Gastroesophageal sphincter (tissue), 4 donors: ENCODE data around the gene SGMS1. TPM values are rescaled to one million over a fixed set of nuclear protein-coding genes. Genes with fewer than 3 reads are reported as not detected.

ENCODE experiments used
- ATAC-seq: fragments of 150-250 bp; one replicate; pipeline ENCODE4 v1.9.1; 2016; ENCODE audit warnings: mild to moderate bottlenecking, moderate library complexity
- H3K27ac ChIP-seq, 4 donors: fragments of 200-600 bp; sonication (generic) in 3 of 4; 1 replicate in 3 of 4; 2 replicates in 1 of 4; pipeline ENCODE4 v1.5.1; 2016 to 2019
- H3K27me3 ChIP-seq: fragments of 200-600 bp; sonication (generic); one replicate; pipeline ENCODE4 v1.5.1; 2019
- H3K36me3 ChIP-seq, 2 donors: fragments of 200-600 bp; sonication (generic); one replicate each; pipeline ENCODE4 v1.5.1; 2019; ENCODE audit warnings: control low read depth in 1 of 2
- H3K4me1 ChIP-seq, 3 donors: fragments of 200-600 bp; sonication (generic); 1 replicate in 2 of 3; 2 replicates in 1 of 3; pipeline ENCODE4 v1.5.1; 2016 to 2019; ENCODE audit warnings: control low read depth in 2 of 3
- H3K4me3 ChIP-seq, 2 donors: fragments of 200-600 bp; sonication (generic); one replicate each; pipeline ENCODE4 v1.5.1; 2019; ENCODE audit warnings: mild to moderate bottlenecking in 1 of 2, moderate library complexity in 1 of 2
- H3K9me3 ChIP-seq, 3 donors: fragments of 200-600 bp; sonication (generic); one replicate each; pipeline ENCODE4 v1.5.1; 2017 to 2019; ENCODE audit warnings: control low read depth in 2 of 3
- EP300 ChIP-seq: sonication (generic); formaldehyde crosslinking; IDR thresholded peaks from one replicate; pipeline ENCODE4 v1.6.1; 2017; ENCODE audit warnings: antibody characterized with exemption, mild to moderate bottlenecking
- POLR2A ChIP-seq, 2 donors: fragments of 450-650 bp; IDR thresholded peaks; one replicate each; pipeline ENCODE4 v1.6.1; 2017; ENCODE audit warnings: antibody characterized with exemption in 2 of 2, mild to moderate bottlenecking in 2 of 2, moderate library complexity in 1 of 2
- POLR2AphosphoS5 ChIP-seq: sonication (generic); formaldehyde crosslinking; IDR thresholded peaks from one replicate; pipeline ENCODE4 v1.6.1; 2017; ENCODE audit warnings: antibody characterized with exemption
- WGBS, 2 donors: methylation state at CpG; one replicate each; pipeline ENCODE4 v1.1.5; 2018; ENCODE audit warnings: low coverage in 1 of 2; 5-methylcytosine and 5-hydroxymethylcytosine counted together
- total RNA-seq, 4 donors: library from RNA; depleted of rRNA; stranded (reverse); fragments of >200 nt; gene quantifications; one replicate each; pipeline ENCODE4 v1.1.0, GENCODE V29; 2016
- TF ChIP-seq, protein P1 (sequence below), 4 experiments: fragments of 200-600 bp in 2 of 4; fragments of 450-650 bp in 2 of 4; sonication (generic) in 1 of 4; IDR thresholded peaks; one replicate each; pipeline ENCODE4 v1.5.1; 2017 to 2019; ENCODE audit warnings: antibody characterized with exemption in 4 of 4, mild to moderate bottlenecking in 2 of 4, moderate library complexity in 2 of 4

The SGMS1 gene
- total RNA-seq, 4 donors from 2014 or later = 57.7 to 116 (median 66.1) TPM

DNA sequence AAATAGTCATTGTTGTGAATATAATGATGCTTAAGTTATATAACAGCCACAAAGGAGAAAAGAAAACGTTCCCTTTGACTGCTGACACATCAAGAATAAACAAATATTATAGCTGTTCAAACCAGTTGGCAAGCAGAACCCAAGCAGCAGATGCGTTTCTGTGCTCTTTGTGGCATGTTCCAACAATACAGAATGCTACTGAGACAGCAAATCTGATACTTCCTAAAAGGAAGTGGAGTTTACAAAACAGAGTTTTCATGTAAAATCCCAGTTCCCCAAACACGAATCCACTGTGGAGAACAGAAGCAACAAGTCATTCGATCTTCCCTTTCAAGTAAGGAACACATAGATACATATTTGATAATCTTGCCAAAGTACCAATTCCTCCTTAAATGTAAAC lies 201.5 kb downstream of the SGMS1 start:
- no peak for ATAC-seq
- no peak overlapping the region for H3K4me3 ChIP-seq

GRCh38 chr10:50421026-50421719 lies 202.6 kb downstream of the SGMS1 start:
- no peak for ATAC-seq
- H3K4me3 ChIP-seq = no peak overlapping the region
- TF ChIP-seq POLR2AphosphoS5 = no peak
- TF ChIP-seq, protein P1, sequence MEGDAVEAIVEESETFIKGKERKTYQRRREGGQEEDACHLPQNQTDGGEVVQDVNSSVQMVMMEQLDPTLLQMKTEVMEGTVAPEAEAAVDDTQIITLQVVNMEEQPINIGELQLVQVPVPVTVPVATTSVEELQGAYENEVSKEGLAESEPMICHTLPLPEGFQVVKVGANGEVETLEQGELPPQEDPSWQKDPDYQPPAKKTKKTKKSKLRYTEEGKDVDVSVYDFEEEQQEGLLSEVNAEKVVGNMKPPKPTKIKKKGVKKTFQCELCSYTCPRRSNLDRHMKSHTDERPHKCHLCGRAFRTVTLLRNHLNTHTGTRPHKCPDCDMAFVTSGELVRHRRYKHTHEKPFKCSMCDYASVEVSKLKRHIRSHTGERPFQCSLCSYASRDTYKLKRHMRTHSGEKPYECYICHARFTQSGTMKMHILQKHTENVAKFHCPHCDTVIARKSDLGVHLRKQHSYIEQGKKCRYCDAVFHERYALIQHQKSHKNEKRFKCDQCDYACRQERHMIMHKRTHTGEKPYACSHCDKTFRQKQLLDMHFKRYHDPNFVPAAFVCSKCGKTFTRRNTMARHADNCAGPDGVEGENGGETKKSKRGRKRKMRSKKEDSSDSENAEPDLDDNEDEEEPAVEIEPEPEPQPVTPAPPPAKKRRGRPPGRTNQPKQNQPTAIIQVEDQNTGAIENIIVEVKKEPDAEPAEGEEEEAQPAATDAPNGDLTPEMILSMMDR (IDR thresholded peaks at IDR 0.05) = peak; percentile 30 to 62 (median 38)
- 92 to 100% methylated on average over 4 to 6 of the region's 6 CpGs for WGBS, 2 donors
- no peaks in the 10 kb centered on the region for H3K9me3 ChIP-seq
- peaks cover 0 to 29% (median 6%) of the 10 kb centered on the region in 3 donors for H3K4me1 ChIP-seq
- H3K27me3 ChIP-seq = no peaks in the 10 kb centered on the region
- peak overlapping the region in 1 of 4 donors; percentile 9 for H3K27ac ChIP-seq
- H3K36me3 ChIP-seq = no peaks in the 10 kb centered on the region

More for the DNA sequence above, 201.5 kb downstream of the SGMS1 start:
- Histone ChIP-seq H3K27ac (no peak overlapping the region), H3K4me1 (peaks cover 0 to 19% (median 6%) of the 10 kb centered on the region in 3 donors), H3K9me3 (no peaks in the 10 kb centered on the region), H3K36me3 (no peaks in the 10 kb centered on the region), H3K27me3 (no peaks in the 10 kb centered on the region)
- WGBS, 2 donors = 52 to 83% methylated on average over 2 to 4 of the region's 4 CpGs
- TF ChIP-seq EP300 = no peak
- no peak for TF ChIP-seq POLR2A (IDR thresholded peaks at IDR 0.05)
- TF ChIP-seq, protein P1 (IDR thresholded peaks at IDR 0.05) = no peak
- no peak for TF ChIP-seq POLR2AphosphoS5

DNA sequence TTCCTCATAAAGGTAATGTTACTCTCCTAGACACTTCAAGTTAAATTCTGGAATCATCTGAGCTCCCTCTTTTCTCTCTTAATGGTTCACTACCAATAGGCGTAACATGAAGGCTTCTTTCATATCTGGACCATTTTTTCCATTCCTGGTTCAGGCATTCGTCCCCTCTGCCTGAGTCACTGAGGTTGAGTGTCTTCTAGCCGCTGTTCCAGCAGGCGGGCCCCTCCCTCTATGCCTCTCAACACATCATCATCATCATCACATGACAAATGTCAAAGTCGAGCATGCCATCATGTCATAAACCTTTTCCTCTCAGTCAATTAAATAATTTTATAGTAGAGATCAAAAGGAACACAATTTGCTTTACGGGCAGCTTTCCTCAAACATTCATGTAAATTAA lies 203.6 kb downstream of the SGMS1 start:
- no peak for ATAC-seq
- no peak for TF ChIP-seq POLR2A (IDR thresholded peaks at IDR 0.05)
- H3K36me3 ChIP-seq = no peaks in the 10 kb centered on the region
- no peaks in the 10 kb centered on the region for H3K9me3 ChIP-seq
- H3K27me3 ChIP-seq = no peaks in the 10 kb centered on the region
- WGBS, 2 donors = 80 to 92% methylated on average over 5 to 6 of the region's 6 CpGs
- no peak overlapping the region for H3K4me3 ChIP-seq
- H3K4me1 ChIP-seq = peaks cover 0 to 29% (median 6%) of the 10 kb centered on the region in 3 donors
- H3K27ac ChIP-seq = no peak overlapping the region

- Histone ChIP-seq H3K36me3 (no peaks in the 10 kb centered on the region), H3K27me3 (no peaks in the 10 kb centered on the region), H3K4me1 (peaks cover 0 to 29% (median 6%) of the 10 kb centered on the region in 3 donors), H3K9me3 (no peaks in the 10 kb centered on the region), H3K4me3 (no peak overlapping the region), H3K27ac (no peak overlapping the region)
- TF ChIP-seq POLR2A (IDR thresholded peaks at IDR 0.05) (no peak), EP300 (no peak), POLR2AphosphoS5 (no peak)
- ATAC-seq = no peak
- 67 to 89% methylated on average over 3 of the region's 3 CpGs for WGBS, 2 donors
Observed at GRCh38 chr10:50419756-50420155, 204.0 kb downstream of the SGMS1 start.

DNA sequence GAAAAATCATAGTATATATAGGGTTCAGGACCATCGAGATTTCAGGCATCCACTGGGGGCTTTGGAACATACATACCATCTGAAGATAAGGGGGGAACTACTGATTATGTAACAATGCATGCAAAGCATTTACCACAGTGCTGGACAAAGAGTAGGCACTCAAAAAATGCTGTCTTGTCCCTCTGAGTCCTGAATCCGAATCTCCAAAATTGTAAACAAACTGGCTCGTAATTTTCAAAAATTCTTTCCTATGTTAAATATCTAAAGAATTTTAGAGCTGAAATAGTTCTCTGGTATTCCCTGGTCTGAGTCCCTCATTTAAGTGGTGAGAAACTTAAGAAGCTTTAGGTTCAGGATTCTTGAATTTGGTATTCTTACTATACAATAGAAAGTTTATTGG lies 204.7 kb downstream of the SGMS1 start:
- Histone ChIP-seq H3K27ac (peak overlapping the region in 2 of 4 donors; percentile 83 to 84), H3K4me1 (peaks cover 0 to 29% (median 6%) of the 10 kb centered on the region in 3 donors), H3K4me3 (peak overlapping the region in 1 of 2 donors; percentile 76), H3K9me3 (no peaks in the 10 kb centered on the region), H3K36me3 (no peaks in the 10 kb centered on the region), H3K27me3 (no peaks in the 10 kb centered on the region)
- ATAC-seq = no peak
- WGBS, 2 donors = 34 to 47% methylated on average over 3 of the region's 3 CpGs
- TF ChIP-seq, protein P1 (IDR thresholded peaks at IDR 0.05) = no peak
- TF ChIP-seq POLR2AphosphoS5 = no peak
